ENCODE data around the gene KMT5B.

DNA sequence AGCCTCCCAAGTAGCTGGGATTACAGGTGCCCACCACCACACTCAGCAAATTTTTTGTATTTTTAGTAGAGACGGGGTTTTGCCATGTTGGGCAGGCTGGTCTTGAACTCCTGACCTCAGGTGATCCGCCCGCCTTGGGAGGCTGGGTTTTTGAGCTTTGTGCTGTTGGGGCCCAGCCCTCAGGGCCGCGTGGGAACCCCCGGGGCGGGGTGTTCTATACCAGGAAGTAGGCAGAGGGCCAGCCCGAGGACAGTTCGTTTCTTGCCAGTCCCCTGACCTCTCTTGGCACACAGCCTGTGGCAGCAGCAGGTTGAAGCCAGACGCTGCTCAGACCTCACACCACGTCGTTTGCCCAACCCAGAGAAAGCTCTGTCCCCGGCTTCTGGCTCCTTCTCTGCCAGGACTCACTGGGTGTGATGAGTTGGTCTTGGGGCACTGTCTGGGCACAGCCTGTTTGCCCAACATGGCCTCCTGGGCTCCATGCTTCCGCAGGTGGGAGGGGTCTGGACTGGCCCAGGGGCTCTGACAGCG lies 67.0 kb downstream of the KMT5B start:
- TF ChIP-seq GATA3 (IDR thresholded peaks at IDR 0.05; ENCODE audit: low read depth, low read length) (no peak), GATA2 (IDR thresholded peaks at IDR 0.05; ENCODE audit: low read depth, low read length) (no peak)
